A549 (cell line): ENCODE measurements around the gene IGSF23. TPM values are rescaled to one million over a fixed set of nuclear protein-coding genes. Genes with fewer than 3 reads are reported as not detected.
"Not testable (repeated sequence)": the region's sequence is repeated elsewhere in the genome, so short reads cannot be mapped to it uniquely, and the experiment has no call there.

Experiments used
- ATAC-seq, 2 experiments: fragments of 200-7000 bp in 1 of 2; fragments of >200 bp in 1 of 2; cut with Nextera tagmentation in 1 of 2; cut with Tn5 transposase in 1 of 2; 3 replicates each; pipeline versions ENCODE4 v1.8.0 to v1.9.1; 2018 to 2020; ENCODE audit warnings: mild to moderate bottlenecking in 1 of 2, moderate library complexity in 1 of 2
- CTCF ChIA-PET: fragments of 300-600 bp; sonication (Branson Sonifier 250); formaldehyde crosslinking; extraction: SDS; loops from one replicate; lab custom pipeline; 2021; ENCODE audit warnings: antibody characterized with exemption, inconsistent platforms; lab: Yijun Ruan, JAX
- POLR2A ChIA-PET: fragments of 350-600 bp; formaldehyde crosslinking; extraction: SDS; loops from one replicate; lab custom pipeline; 2021; ENCODE audit warnings: antibody characterized with exemption, inconsistent platforms; lab: Yijun Ruan, JAX
- DNase-seq, 2 experiments: peaks; one replicate each; pipeline versions ENCODE4 v3.0.0 to v3.0.0-alpha.2; 2011 to 2016; ENCODE audit warnings: low read depth in 1 of 2, low spot score in 1 of 2
- FAIRE-seq: peaks from 2 replicates; lab custom pipeline; 2011; peaks lifted over from hg19 to GRCh38; lab: Jason Lieb, UNC
- H3K27ac ChIP-seq, 2 experiments: fragments of >200 bp; sonication (Bioruptor Twin); formaldehyde crosslinking; 3 replicates each; pipeline ENCODE4 v1.5.1; 2016 to 2017
- H3K4me1 ChIP-seq: fragments of >200 bp; sonication (Bioruptor Twin); formaldehyde crosslinking; 3 replicates; pipeline ENCODE4 v1.6.1; 2016
- H3K4me2 ChIP-seq: fragments of >200 bp; sonication (Bioruptor Twin); formaldehyde crosslinking; 3 replicates; pipeline ENCODE4 v1.6.1; 2016
- H3K4me3 ChIP-seq: fragments of >200 bp; sonication (Bioruptor Twin); formaldehyde crosslinking; 3 replicates; pipeline ENCODE4 v1.5.1; 2016
- H3K9me3 ChIP-seq: fragments of >200 bp; sonication (Bioruptor Twin); formaldehyde crosslinking; 3 replicates; pipeline ENCODE4 v1.6.1; 2016
- CBX2 ChIP-seq: fragments of 200-600 bp; sonication (generic); IDR thresholded peaks from 2 replicates; pipeline ENCODE4 v1.6.1; 2016; ENCODE audit warnings: low read depth, mild to moderate bottlenecking, borderline replicate concordance
- EP300 ChIP-seq, 2 experiments: fragments of >200 bp; sonication (Bioruptor Twin); formaldehyde crosslinking; IDR thresholded peaks; 2 replicates in 1 of 2; 3 replicates in 1 of 2; pipeline ENCODE4 v1.6.1; 2016 to 2017
- HOXA7 ChIP-seq: fragments of 250-450 bp; sonication (Bioruptor Pico); IDR thresholded peaks from 2 replicates; pipeline ENCODE4 v1.5.0; 2020; ENCODE audit warnings: mild to moderate bottlenecking, moderate library complexity
- KDM1A ChIP-seq: fragments of 200-600 bp; sonication (generic); IDR thresholded peaks from 2 replicates; pipeline ENCODE4 v1.6.1; 2016; ENCODE audit warnings: low read depth, mild to moderate bottlenecking
- MAFK ChIP-seq: fragments of 450-650 bp; IDR thresholded peaks from 2 replicates; pipeline ENCODE4 v1.6.1; 2014; ENCODE audit not compliant: partially characterized antibody
- MAZ ChIP-seq: fragments of 150-350 bp; IDR thresholded peaks from 2 replicates; pipeline ENCODE4 v1.6.1; 2014; ENCODE audit warnings: antibody characterized with exemption, low read depth, low read length, borderline replicate concordance
- NPAS2 ChIP-seq: fragments of 250-450 bp; sonication (Bioruptor Pico); IDR thresholded peaks from 2 replicates; pipeline ENCODE4 v1.8.0; 2022; ENCODE audit warnings: mild to moderate bottlenecking, moderate library complexity, borderline replicate concordance
- NR3C1 ChIP-seq: fragments of >200 bp; sonication (Bioruptor Twin); formaldehyde crosslinking; IDR thresholded peaks from 3 replicates; pipeline ENCODE4 v1.6.1; 2017
- PHF8 ChIP-seq: fragments of 200-600 bp; sonication (generic); IDR thresholded peaks from 2 replicates; pipeline ENCODE4 v1.6.1; 2016; ENCODE audit warnings: low read depth, mild to moderate bottlenecking, antibody characterized with exemption, moderate library complexity, borderline replicate concordance
- RNF2 ChIP-seq: fragments of 200-600 bp; sonication (generic); IDR thresholded peaks from 2 replicates; pipeline ENCODE4 v1.6.1; 2016; ENCODE audit warnings: low read depth, mild to moderate bottlenecking, antibody characterized with exemption, moderate library complexity, borderline replicate concordance
- SMC3 ChIP-seq: fragments of >200 bp; sonication (Bioruptor Twin); formaldehyde crosslinking; IDR thresholded peaks from 3 replicates; pipeline ENCODE4 v1.6.1; 2018; ENCODE audit warnings: inconsistent platforms
- TFCP2L1 ChIP-seq: fragments of 250-450 bp; sonication (Bioruptor Pico); IDR thresholded peaks from 2 replicates; pipeline ENCODE4 v1.5.0; 2021; ENCODE audit warnings: mild to moderate bottlenecking
- TP53 ChIP-seq: fragments of 250-450 bp; sonication (Bioruptor Pico); IDR thresholded peaks from 2 replicates; pipeline ENCODE4 v1.5.0; 2021; ENCODE audit warnings: mild to moderate bottlenecking, moderate library complexity
- ZC3H11A ChIP-seq: fragments of 450-650 bp; IDR thresholded peaks from 2 replicates; pipeline ENCODE4 v1.6.1; 2014; ENCODE audit warnings: antibody characterized with exemption, mild to moderate bottlenecking
- ZNF302 ChIP-seq: fragments of 250-450 bp; sonication (Bioruptor Pico); IDR thresholded peaks from 2 replicates; pipeline ENCODE4 v1.9.0; 2021; ENCODE audit warnings: inconsistent platforms, mild to moderate bottlenecking, moderate library complexity
- ZSCAN20 ChIP-seq: fragments of 250-450 bp; sonication (Bioruptor Pico); IDR thresholded peaks from 2 replicates; pipeline ENCODE4 v1.8.0; 2022; ENCODE audit warnings: mild to moderate bottlenecking, moderate library complexity
- WGBS: methylation state at CpG from one replicate; pipeline ENCODE4 v1.1.6; 2017; ENCODE audit errors: missing lambda C conversion rate; 5-methylcytosine and 5-hydroxymethylcytosine counted together
- polyA plus RNA-seq, 4 experiments: library from polyadenylated mRNA; depleted of rRNA in 3 of 4; stranded (reverse); fragments of >200 nt; fragmentation: RNase III in 1 of 4; extraction: RNeasy Plus Mini Kit Qiagen cat#74134 plus additional on column Dnase treatment in 1 of 4; gene quantifications; 2 replicates in 3 of 4; 3 replicates in 1 of 4; pipeline ENCODE4 v1.2.3, GENCODE V29; 2011 to 2017
- TF ChIP-seq, protein P1 (sequence below): fragments of >200 bp; sonication (Bioruptor Twin); formaldehyde crosslinking; IDR thresholded peaks from 3 replicates; pipeline ENCODE4 v1.5.1; 2016
- TF ChIP-seq, protein P2 (sequence below): fragments of >200 bp; sonication (Bioruptor Twin); formaldehyde crosslinking; IDR thresholded peaks from 3 replicates; pipeline ENCODE4 v1.6.1; 2016
- TF ChIP-seq, protein P3 (sequence below): fragments of >200 bp; sonication (Bioruptor Twin); formaldehyde crosslinking; IDR thresholded peaks from 2 replicates; pipeline ENCODE4 v1.6.1; 2016
- TF ChIP-seq, protein P4 (sequence below): fragments of 250-450 bp; sonication (Bioruptor Pico); IDR thresholded peaks from 2 replicates; pipeline ENCODE4 v1.5.0; 2021; ENCODE audit warnings: mild to moderate bottlenecking, moderate library complexity, borderline replicate concordance

IGSF23 gene
- polyA plus RNA-seq, 2 of the 4 experiments (the other 2 are of a cell fraction), result 0.14 to 0.35 TPM

DNA sequence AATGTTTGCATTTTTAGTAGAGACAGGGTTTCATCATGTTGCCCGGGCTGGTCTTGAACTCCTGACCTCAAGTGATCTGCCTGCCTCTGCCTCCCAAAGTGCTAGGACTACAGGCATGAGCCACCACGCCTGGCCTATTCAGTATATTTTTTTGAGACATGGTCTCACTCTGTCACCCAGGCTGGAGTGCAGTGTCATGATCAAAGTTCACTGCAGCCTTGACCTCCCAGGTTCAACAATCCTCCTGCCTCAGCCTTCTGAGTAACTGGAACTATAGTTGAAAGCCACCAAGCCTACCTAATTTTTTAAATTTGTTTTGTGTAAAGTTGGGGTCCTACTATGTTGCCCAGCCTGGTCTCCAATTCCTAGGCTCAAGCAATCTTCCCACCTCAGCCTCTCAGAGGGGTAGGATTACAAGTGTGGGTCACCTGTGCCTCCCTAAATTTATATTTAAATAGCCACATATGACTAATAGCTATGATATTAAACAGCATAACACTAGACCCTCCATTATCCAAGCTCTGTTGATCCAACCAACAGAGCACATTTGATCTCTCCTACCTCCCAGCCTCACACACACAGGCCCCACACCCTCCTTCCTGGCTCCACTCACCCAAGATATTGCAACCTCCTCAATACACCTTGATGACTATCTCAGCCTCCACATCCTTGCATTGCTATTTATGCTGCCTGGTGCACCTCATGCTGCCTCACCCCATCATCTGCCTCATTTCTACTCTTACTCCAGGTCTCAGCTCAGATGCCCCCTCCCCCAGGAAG, 55.8 kb downstream of the IGSF23 start:
- FAIRE-seq, result peak; percentile 73
- POLR2A ChIA-PET, result no interaction called here
- CTCF ChIA-PET, result interaction anchor here (1.3 to 15.7 kb wide), 2 partner anchors 10 to 115 kb away, joined by 3 to 180 read pairs; no protein-coding TSS in a partner anchor
- peak overlapping the region in 1 of 2 experiments; percentile 29; a peak in 2 of 6 replicates for H3K27ac ChIP-seq
- TF ChIP-seq CBX2 (no peak), ZSCAN20 (CRISPR knock-in tag) (no peak), HOXA7 (no peak), KDM1A (no peak), NR3C1 (no peak), MAFK (no peak), RNF2 (no peak), TFCP2L1 (CRISPR knock-in tag) (no peak), MAZ (no peak), ZC3H11A (no peak), TP53 (no peak), EP300 (IDR thresholded peaks at IDR 0.05) (no peak), SMC3 (no peak)
- TF ChIP-seq, protein P1, sequence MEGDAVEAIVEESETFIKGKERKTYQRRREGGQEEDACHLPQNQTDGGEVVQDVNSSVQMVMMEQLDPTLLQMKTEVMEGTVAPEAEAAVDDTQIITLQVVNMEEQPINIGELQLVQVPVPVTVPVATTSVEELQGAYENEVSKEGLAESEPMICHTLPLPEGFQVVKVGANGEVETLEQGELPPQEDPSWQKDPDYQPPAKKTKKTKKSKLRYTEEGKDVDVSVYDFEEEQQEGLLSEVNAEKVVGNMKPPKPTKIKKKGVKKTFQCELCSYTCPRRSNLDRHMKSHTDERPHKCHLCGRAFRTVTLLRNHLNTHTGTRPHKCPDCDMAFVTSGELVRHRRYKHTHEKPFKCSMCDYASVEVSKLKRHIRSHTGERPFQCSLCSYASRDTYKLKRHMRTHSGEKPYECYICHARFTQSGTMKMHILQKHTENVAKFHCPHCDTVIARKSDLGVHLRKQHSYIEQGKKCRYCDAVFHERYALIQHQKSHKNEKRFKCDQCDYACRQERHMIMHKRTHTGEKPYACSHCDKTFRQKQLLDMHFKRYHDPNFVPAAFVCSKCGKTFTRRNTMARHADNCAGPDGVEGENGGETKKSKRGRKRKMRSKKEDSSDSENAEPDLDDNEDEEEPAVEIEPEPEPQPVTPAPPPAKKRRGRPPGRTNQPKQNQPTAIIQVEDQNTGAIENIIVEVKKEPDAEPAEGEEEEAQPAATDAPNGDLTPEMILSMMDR, result no peak
- H3K4me1 ChIP-seq, result peaks cover 7% of the 10 kb centered on the region; the same call in 1 of the 3 replicates
- no peaks in the 10 kb centered on the region for H3K9me3 ChIP-seq
- no peak for DNase-seq
- no peak overlapping the region for H3K4me2 ChIP-seq
- ATAC-seq, result peak; percentile 16 to 27; a peak in 5 of 6 replicates
- no peak overlapping the region for H3K4me3 ChIP-seq
- 85% methylated on average over 2 of the region's 2 CpGs for WGBS

DNA sequence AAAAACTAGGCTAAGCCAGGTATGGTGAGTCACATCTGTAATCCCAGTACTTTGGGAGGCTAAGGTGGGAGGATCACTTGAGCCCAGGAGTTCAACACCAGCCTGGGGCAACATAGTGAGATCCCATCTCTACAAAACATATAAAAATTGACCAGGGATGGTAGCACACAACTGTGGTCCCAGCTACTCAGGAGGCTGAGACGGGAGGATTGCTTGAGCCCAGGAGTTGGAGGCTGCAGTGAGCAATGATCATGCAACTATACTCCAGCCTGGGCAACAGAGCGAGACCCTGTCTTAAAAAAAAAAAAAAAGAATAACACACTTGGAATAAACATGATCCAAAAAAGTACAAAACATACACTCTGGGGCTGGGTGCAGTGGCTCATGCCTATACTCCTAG, 56.7 kb downstream of the IGSF23 start:
- ATAC-seq, FAIRE-seq, DNase-seq, H3K4me2 ChIP-seq, H3K4me3 ChIP-seq, H3K4me1 ChIP-seq, POLR2A ChIA-PET, H3K9me3 ChIP-seq: not testable (repeated sequence)
- H3K27ac ChIP-seq, result peak overlapping the region in 1 of 2 experiments; percentile 29; a peak in 2 of 6 replicates
- WGBS, result 87% methylated on average over 2 of the region's 2 CpGs
- CTCF ChIA-PET, result interaction anchor here (1.3 to 15.7 kb wide), 2 partner anchors 11 to 114 kb away, joined by 3 to 180 read pairs; no protein-coding TSS in a partner anchor

DNA sequence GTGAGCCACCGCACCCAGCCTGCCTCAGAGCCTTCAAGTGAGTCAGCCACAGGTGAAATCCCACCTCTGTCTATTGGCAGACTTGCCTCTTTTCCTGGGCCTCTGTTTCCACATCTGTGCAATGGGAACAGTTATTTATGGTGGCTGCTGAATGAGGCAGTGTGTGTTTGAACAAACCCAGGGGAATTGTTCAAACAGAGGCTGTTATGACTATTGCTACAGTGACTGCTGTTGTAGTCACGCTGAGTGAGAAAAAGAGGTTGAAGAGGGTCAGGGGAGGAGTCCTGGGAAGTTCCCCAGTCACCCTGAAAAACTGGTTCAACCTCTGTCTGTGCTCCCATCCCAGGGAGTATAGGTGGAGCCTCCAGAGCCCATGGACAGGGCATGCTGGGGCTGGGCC, 58.0 kb downstream of the IGSF23 start, which contains the start of gene CEACAM19:
Gene CEACAM19 (plus strand): TSS at position 83 of the 400 bp plus-strand sequence. CDS start 450 bp downstream, outside the sequence.
- ChIA-PET POLR2A (no interaction called here), CTCF (interaction anchor here (1.3 to 15.7 kb wide), 3 partner anchors 12 to 100 kb away, joined by 3 to 180 read pairs (median 5); no protein-coding TSS in a partner anchor)
- H3K4me2 ChIP-seq, result no peak within 1 kb of the TSS
- peak within 1 kb of the TSS in 1 of 2 experiments; percentile 34; a peak in 2 of 6 replicates for H3K27ac ChIP-seq
- no peak within 1 kb of the TSS for H3K4me3 ChIP-seq
- H3K9me3 ChIP-seq, result no peaks in the 10 kb centered on the region
- FAIRE-seq, result no peak
- H3K4me1 ChIP-seq, result peaks cover 7% of the 10 kb centered on the region; the same call in 1 of the 3 replicates
- DNase-seq, result no peak
- WGBS, result 83% methylated on average over 2 of the region's 2 CpGs
- peak; percentile 11 to 26; a peak in 4 of 6 replicates for ATAC-seq
- TF ChIP-seq ZNF302, result no peak
- peak; percentile 87 for TF ChIP-seq KDM1A

DNA sequence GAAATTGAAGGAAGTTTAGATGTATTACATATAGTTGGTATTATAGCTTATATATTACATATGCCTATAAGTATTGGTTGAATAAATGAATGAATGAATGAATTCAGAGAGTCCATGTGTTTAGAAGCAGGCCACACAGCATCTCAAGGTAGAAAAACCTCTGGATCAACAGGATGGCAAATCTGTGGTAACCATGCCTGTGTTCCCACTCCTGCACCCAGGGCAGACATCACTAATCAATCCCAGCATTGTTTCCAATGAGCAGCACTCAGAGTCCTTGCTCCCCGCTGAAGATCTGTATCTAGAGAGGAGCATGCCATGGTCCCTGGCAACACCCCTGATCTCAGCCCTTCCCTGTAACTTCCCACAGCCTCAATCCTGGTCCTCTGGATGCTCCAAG, 58.9 kb downstream of the IGSF23 start:
- no peak overlapping the region for H3K4me3 ChIP-seq
- peaks cover 14% of the 10 kb centered on the region for H3K4me1 ChIP-seq
- FAIRE-seq (no peak), ATAC-seq (no peak; a peak in 1 of 6 replicates), DNase-seq (no peak)
- TF ChIP-seq NPAS2 (CRISPR knock-in tag) (no peak), SMC3 (no peak), CBX2 (no peak), PHF8 (no peak), TP53 (no peak)
- TF ChIP-seq, protein P1, result no peak
- TF ChIP-seq, protein P2, sequence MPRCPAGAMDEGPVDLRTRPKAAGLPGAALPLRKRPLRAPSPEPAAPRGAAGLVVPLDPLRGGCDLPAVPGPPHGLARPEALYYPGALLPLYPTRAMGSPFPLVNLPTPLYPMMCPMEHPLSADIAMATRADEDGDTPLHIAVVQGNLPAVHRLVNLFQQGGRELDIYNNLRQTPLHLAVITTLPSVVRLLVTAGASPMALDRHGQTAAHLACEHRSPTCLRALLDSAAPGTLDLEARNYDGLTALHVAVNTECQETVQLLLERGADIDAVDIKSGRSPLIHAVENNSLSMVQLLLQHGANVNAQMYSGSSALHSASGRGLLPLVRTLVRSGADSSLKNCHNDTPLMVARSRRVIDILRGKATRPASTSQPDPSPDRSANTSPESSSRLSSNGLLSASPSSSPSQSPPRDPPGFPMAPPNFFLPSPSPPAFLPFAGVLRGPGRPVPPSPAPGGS, result no peak
- TF ChIP-seq, protein P3, sequence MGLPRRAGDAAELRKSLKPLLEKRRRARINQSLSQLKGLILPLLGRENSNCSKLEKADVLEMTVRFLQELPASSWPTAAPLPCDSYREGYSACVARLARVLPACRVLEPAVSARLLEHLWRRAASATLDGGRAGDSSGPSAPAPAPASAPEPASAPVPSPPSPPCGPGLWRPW, result no peak
- TF ChIP-seq, protein P4, sequence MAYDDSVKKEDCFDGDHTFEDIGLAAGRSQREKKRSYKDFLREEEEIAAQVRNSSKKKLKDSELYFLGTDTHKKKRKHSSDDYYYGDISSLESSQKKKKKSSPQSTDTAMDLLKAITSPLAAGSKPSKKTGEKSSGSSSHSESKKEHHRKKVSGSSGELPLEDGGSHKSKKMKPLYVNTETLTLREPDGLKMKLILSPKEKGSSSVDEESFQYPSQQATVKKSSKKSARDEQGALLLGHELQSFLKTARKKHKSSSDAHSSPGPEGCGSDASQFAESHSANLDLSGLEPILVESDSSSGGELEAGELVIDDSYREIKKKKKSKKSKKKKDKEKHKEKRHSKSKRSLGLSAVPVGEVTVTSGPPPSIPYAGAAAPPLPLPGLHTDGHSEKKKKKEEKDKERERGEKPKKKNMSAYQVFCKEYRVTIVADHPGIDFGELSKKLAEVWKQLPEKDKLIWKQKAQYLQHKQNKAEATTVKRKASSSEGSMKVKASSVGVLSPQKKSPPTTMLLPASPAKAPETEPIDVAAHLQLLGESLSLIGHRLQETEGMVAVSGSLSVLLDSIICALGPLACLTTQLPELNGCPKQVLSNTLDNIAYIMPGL (CRISPR knock-in tag), result no peak
- H3K4me2 ChIP-seq, result no peak overlapping the region
- ChIA-PET POLR2A (no interaction called here), CTCF (interaction anchor here (1.3 to 15.7 kb wide), 3 partner anchors 13 to 102 kb away, joined by 3 to 180 read pairs (median 5); no protein-coding TSS in a partner anchor)
- 94% methylated on average over 1 of the region's 1 CpG for WGBS
- peak overlapping the region in 1 of 2 experiments; percentile 3; a peak in 1 of 6 replicates for H3K27ac ChIP-seq
- H3K9me3 ChIP-seq, result no peaks in the 10 kb centered on the region
